Stimulated activated CD8-positive, alpha-beta memory T cell treated with anti-CD3 and anti-CD28 coated beads, Interleukin-4, amount 100 ng/mL, for 48 hours (primary cell): ENCODE measurements around the gene SRF.
"Not testable (repeated sequence)": the region's sequence is repeated elsewhere in the genome, so short reads cannot be mapped to it uniquely, and the experiment has no call there.

Experiments used
- DNase-seq: peaks from one replicate; pipeline ENCODE4 v3.0.0-alpha.2; 2020

SRF gene

GRCh38 chr6:43170931-43171706, at the start of gene SRF:
Gene SRF, plus strand, starts transcription at chr6:43171269. Its CDS starts 388 bp downstream, at chr6:43171657.
- peak; percentile 99 for DNase-seq

- DNase-seq, result no peak
These were observed 48.9 kb upstream of the SRF start for GRCh38 chr6:43122146-43122545.

GRCh38 chr6:43123461-43124314, 47.4 kb upstream of the SRF start:
- no peak for DNase-seq

GRCh38 chr6:43124481-43124880, 46.6 kb upstream of the SRF start:
- no peak for DNase-seq

GRCh38 chr6:43125119-43125518, 46.0 kb upstream of the SRF start:
- no peak for DNase-seq

GRCh38 chr6:43125555-43125954, 45.5 kb upstream of the SRF start:
- DNase-seq, result no peak

- DNase-seq, result no peak
These were observed 43.9 kb upstream of the SRF start for GRCh38 chr6:43127180-43127579.

GRCh38 chr6:43127877-43128276, 43.2 kb upstream of the SRF start:
- DNase-seq, result no peak

GRCh38 chr6:43128926-43129325, 42.1 kb upstream of the SRF start:
- no peak for DNase-seq

GRCh38 chr6:43129434-43130194, 41.5 kb upstream of the SRF start:
- no peak for DNase-seq

GRCh38 chr6:43130429-43130828, 40.6 kb upstream of the SRF start:
- DNase-seq, result no peak

- DNase-seq, result not testable (repeated sequence)
These were observed 39.7 kb upstream of the SRF start for GRCh38 chr6:43131379-43131778.

- DNase-seq, result no peak
These were observed 32.8 kb upstream of the SRF start for GRCh38 chr6:43138267-43138666.

- not testable (repeated sequence) for DNase-seq
These were observed 31.1 kb upstream of the SRF start for GRCh38 chr6:43139973-43140372.

GRCh38 chr6:43141644-43142043, 29.4 kb upstream of the SRF start:
- DNase-seq, result no peak

- peak; percentile 50 for DNase-seq
These were observed 29.0 kb upstream of the SRF start for GRCh38 chr6:43142101-43142500.

GRCh38 chr6:43143235-43144128, 27.6 kb upstream of the SRF start:
- DNase-seq, result peak; percentile 85

- no peak for DNase-seq
These were observed 26.2 kb upstream of the SRF start for GRCh38 chr6:43144879-43145278.

GRCh38 chr6:43146261-43146660, 24.8 kb upstream of the SRF start:
- DNase-seq, result no peak

- DNase-seq, result no peak
These were observed 24.1 kb upstream of the SRF start for GRCh38 chr6:43146709-43147688.
